ENCODE data around the gene GALNT13.

DNA sequence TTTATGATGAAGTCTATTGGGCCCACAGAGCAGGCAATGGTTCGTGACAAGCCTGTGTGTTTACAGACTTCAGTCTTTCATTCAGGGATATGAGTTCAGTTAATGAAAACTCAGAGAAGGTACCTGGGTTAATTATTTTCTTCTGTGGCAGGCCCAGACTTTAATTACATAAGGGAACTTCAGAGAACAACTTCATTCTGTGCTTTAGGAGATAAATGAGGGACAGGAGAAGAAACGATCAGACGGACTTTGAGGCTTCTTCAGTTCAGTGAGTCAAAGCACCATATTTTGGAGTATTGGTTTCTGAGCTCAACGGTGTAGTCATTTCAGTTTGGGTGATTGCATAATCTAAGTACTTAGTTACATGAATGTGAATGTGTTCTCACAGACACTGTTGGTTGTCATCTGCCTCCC is 623.7 kb downstream of the GALNT13 start:
- TF ChIP-seq, protein P1, sequence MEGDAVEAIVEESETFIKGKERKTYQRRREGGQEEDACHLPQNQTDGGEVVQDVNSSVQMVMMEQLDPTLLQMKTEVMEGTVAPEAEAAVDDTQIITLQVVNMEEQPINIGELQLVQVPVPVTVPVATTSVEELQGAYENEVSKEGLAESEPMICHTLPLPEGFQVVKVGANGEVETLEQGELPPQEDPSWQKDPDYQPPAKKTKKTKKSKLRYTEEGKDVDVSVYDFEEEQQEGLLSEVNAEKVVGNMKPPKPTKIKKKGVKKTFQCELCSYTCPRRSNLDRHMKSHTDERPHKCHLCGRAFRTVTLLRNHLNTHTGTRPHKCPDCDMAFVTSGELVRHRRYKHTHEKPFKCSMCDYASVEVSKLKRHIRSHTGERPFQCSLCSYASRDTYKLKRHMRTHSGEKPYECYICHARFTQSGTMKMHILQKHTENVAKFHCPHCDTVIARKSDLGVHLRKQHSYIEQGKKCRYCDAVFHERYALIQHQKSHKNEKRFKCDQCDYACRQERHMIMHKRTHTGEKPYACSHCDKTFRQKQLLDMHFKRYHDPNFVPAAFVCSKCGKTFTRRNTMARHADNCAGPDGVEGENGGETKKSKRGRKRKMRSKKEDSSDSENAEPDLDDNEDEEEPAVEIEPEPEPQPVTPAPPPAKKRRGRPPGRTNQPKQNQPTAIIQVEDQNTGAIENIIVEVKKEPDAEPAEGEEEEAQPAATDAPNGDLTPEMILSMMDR (IDR thresholded peaks at IDR 0.05), result no peak
- no peak for TF ChIP-seq ZFX (IDR thresholded peaks at IDR 0.05; ENCODE audit: borderline replicate concordance)
